B cell (primary cell): ENCODE data around the gene CAPZB. TPM values are rescaled to one million over a fixed set of nuclear protein-coding genes. Genes with fewer than 3 reads are reported as not detected.

Experiments used
- ATAC-seq: fragments of 200-7000 bp; cut with Tn5 transposase; one replicate; pipeline ENCODE4 v1.10.0; 2021; ENCODE audit warnings: low read depth, mild to moderate bottlenecking, moderate number of reproducible peaks, moderate library complexity
- CTCF ChIA-PET: fragments of 350-600 bp; sonication (Branson Sonifier 250); formaldehyde crosslinking; loops from one replicate; lab custom pipeline; 2021; ENCODE audit warnings: antibody characterized with exemption, inconsistent platforms; lab: Charles Lee
- POLR2A ChIA-PET: fragments of 350-600 bp; sonication (Branson Sonifier 250); formaldehyde crosslinking; loops from one replicate; lab custom pipeline; 2021; ENCODE audit warnings: antibody characterized with exemption; lab: Charles Lee
- DNase-seq: peaks from one replicate; pipeline ENCODE4 v3.0.0; 2013
- H2AFZ ChIP-seq: 2 replicates; pipeline ENCODE4 v1.6.1; 2012; ENCODE audit warnings: mild to moderate bottlenecking, low read depth, low read length; ENCODE audit not compliant: insufficient read depth, poor library complexity, severe bottlenecking
- H3K27ac ChIP-seq, 2 donors: 1 replicate in 1 of 2; 2 replicates in 1 of 2; pipeline ENCODE4 v1.5.1; 2012 to 2013; ENCODE audit warnings: low read length in 2 of 2, mild to moderate bottlenecking in 2 of 2, moderate library complexity in 1 of 2
- H3K27me3 ChIP-seq, 4 experiments: fragments of 200-600 bp in 1 of 4; sonication (generic) in 1 of 4; replicated peaks in 1 of 4; 1 replicate in 2 of 4; 2 replicates in 2 of 4; pipeline versions ENCODE4 v1.6.1 to v1.7.0; 2013 to 2016; ENCODE audit warnings: low read length in 3 of 4, mild to moderate bottlenecking in 2 of 4, mixed read lengths in 1 of 4, moderate library complexity in 1 of 4; ENCODE audit not compliant: insufficient read depth in 4 of 4, control insufficient read depth in 3 of 4; ENCODE audit errors: control extremely low read depth in 1 of 4
- H3K36me3 ChIP-seq, 2 experiments: replicated peaks in 1 of 2; 1 replicate in 1 of 2; 2 replicates in 1 of 2; pipeline versions ENCODE4 v1.6.1 to v1.7.1; 2013; ENCODE audit warnings: low read length in 1 of 2; ENCODE audit not compliant: insufficient read depth in 2 of 2, control insufficient read depth in 1 of 2; ENCODE audit errors: control extremely low read depth in 1 of 2, extremely low read depth in 1 of 2
- H3K4me1 ChIP-seq, 2 donors: fragments of 200-600 bp in 1 of 2; sonication (generic) in 1 of 2; 1 replicate in 1 of 2; 2 replicates in 1 of 2; pipeline versions ENCODE4 v1.5.1 to v1.6.1; 2013 to 2017; ENCODE audit warnings: low read length in 2 of 2; ENCODE audit not compliant: control insufficient read depth in 2 of 2, insufficient read depth in 2 of 2
- H3K4me2 ChIP-seq: replicated peaks from 2 replicates; pipeline ENCODE3; 2012; ENCODE audit warnings: mild to moderate bottlenecking, low read depth, low read length; ENCODE audit not compliant: poor library complexity, severe bottlenecking
- H3K4me3 ChIP-seq, 5 experiments: fragments of 200-600 bp in 1 of 5; sonication (generic) in 1 of 5; 1 replicate in 3 of 5; 2 replicates in 2 of 5; pipeline versions ENCODE4 v1.5.1 to v1.7.0; 2011 to 2016; ENCODE audit warnings: low read length in 4 of 5, mild to moderate bottlenecking in 4 of 5, low read depth in 2 of 5, control low read depth in 1 of 5, moderate library complexity in 1 of 5; ENCODE audit not compliant: insufficient read depth in 1 of 5; ENCODE audit errors: control extremely low read depth in 1 of 5, extremely low read depth in 1 of 5
- H3K79me2 ChIP-seq: fragments of 200-600 bp; sonication (generic); one replicate; pipeline ENCODE4 v1.6.0; 2016; ENCODE audit warnings: low read length; ENCODE audit not compliant: control insufficient read depth, insufficient read depth
- H3K9ac ChIP-seq: fragments of 200-600 bp; sonication (generic); 2 replicates; pipeline ENCODE4 v1.6.1; 2017; ENCODE audit warnings: mild to moderate bottlenecking, low read length, moderate library complexity
- H3K9me3 ChIP-seq, 3 donors: one replicate each; pipeline versions ENCODE4 v1.6.1 to v1.7.1; 2013; ENCODE audit warnings: low read length in 2 of 3; ENCODE audit not compliant: control insufficient read depth in 2 of 3, insufficient read depth in 1 of 3; ENCODE audit errors: control extremely low read depth in 1 of 3
- H4K20me1 ChIP-seq: 2 replicates; pipeline ENCODE4 v1.6.0; 2012; ENCODE audit warnings: mild to moderate bottlenecking, low read length; ENCODE audit not compliant: insufficient read depth, control insufficient read depth, poor library complexity, severe bottlenecking
- H3K27ac Mint-ChIP-seq: one replicate; pipeline ENCODE4 v1.8.0; 2021; ENCODE audit warnings: mixed read lengths
- H3K27me3 Mint-ChIP-seq: one replicate; pipeline ENCODE4 v1.8.0; 2021; ENCODE audit warnings: mixed read lengths
- H3K4me1 Mint-ChIP-seq: one replicate; pipeline ENCODE4 v1.8.0; 2021; ENCODE audit warnings: mixed read lengths
- H3K4me3 Mint-ChIP-seq: one replicate; pipeline ENCODE4 v1.8.0; 2021; ENCODE audit warnings: mixed read lengths
- H3K9me3 Mint-ChIP-seq: one replicate; pipeline ENCODE4 v1.8.0; 2022; ENCODE audit warnings: mixed read lengths; ENCODE audit not compliant: insufficient read depth
- EZH2 ChIP-seq: IDR thresholded peaks from 2 replicates; pipeline ENCODE4 v1.6.1; 2012; ENCODE audit warnings: borderline replicate concordance, low read depth, mild to moderate bottlenecking, moderate library complexity, low read length; ENCODE audit not compliant: insufficient read depth, poor library complexity, severe bottlenecking
- WGBS: methylation state at CpG from one replicate; pipeline ENCODE4 v1.1.5; 2013; ENCODE audit warnings: missing lambda C conversion rate; ENCODE audit not compliant: insufficient coverage; 5-methylcytosine and 5-hydroxymethylcytosine counted together
- intact Hi-C: fragments of 100-400 bp; cut with micrococcal nuclease; formaldehyde crosslinking; loops from one replicate; pipeline ENCODE4 v1.10.0; 2022
- polyA plus RNA-seq: library from polyadenylated mRNA; depleted of rRNA; stranded (reverse); fragments of >200 nt; gene quantifications from 2 replicates; pipeline ENCODE4 v1.2.3, GENCODE V29; 2012
- total RNA-seq, 2 donors: library from RNA; stranded (reverse); fragments of 120-200 nt in 1 of 2; gene quantifications; 1 replicate in 1 of 2; 2 replicates in 1 of 2; pipeline versions ENCODE4 v1.2.3 to v1.2.4, GENCODE V29; 2013 to 2022
- TF ChIP-seq, protein P1 (sequence below): fragments of 200-600 bp; IDR thresholded peaks from one replicate; pipeline ENCODE4 v1.8.0; 2022; ENCODE audit warnings: antibody characterized with exemption, mild to moderate bottlenecking

Gene CAPZB
- total and polyA plus RNA-seq, 2 donors (not counting 1 experiment from before 2014, with no cell fraction given), result 126 to 193 TPM

DNA sequence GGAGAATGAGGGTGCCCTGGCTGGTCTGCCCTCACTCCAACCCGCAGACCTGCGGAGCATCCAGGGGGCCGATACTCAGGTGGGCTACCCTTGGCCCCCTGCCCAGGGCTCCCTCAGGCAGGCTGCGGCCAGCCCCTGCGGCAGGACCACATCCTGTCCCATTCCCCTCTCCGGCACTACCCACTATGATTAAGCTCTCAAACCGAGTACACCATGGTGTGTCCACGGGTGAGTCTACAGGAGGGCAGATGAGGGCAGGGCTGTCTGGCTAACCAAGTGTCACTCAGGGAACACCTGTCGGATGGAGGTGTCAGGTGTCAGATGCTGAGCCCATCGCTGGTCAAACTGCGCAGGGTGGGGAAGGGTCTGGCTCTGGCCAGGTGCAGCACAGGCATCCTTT lies 126.0 kb downstream of the CAPZB start:
- ChIA-PET POLR2A (interaction anchor here (0.7 kb wide), 1 partner anchor 73 kb away, joined by 4 read pairs; no protein-coding TSS in a partner anchor), CTCF (no interaction called here)
- DNase-seq, result no peak
- Histone ChIP-seq H2AFZ (no peak overlapping the region), H4K20me1 (peaks cover 61% of the 10 kb centered on the region), H3K79me2 (peaks cover 39% of the 10 kb centered on the region), H3K4me2 (no peak overlapping the region), H3K4me3 (no peak overlapping the region), H3K36me3 (peaks cover 2 to 38% of the 10 kb centered on the region in 2 experiments), H3K9ac (no peak overlapping the region), H3K27ac (no peak overlapping the region), H3K27me3 (no peaks in the 10 kb centered on the region), H3K4me1 (no peaks in the 10 kb centered on the region), H3K9me3 (no peaks in the 10 kb centered on the region)
- no peaks in the 10 kb centered on the region for H3K27me3 Mint-ChIP-seq
- WGBS, result 61% methylated on average over 9 of the region's 11 CpGs
- intact Hi-C loops, result no loop called here
- peaks cover 10% of the 10 kb centered on the region for H3K4me1 Mint-ChIP-seq
- H3K9me3 Mint-ChIP-seq, result no peaks in the 10 kb centered on the region
- no peak for TF ChIP-seq EZH2
- TF ChIP-seq, protein P1, sequence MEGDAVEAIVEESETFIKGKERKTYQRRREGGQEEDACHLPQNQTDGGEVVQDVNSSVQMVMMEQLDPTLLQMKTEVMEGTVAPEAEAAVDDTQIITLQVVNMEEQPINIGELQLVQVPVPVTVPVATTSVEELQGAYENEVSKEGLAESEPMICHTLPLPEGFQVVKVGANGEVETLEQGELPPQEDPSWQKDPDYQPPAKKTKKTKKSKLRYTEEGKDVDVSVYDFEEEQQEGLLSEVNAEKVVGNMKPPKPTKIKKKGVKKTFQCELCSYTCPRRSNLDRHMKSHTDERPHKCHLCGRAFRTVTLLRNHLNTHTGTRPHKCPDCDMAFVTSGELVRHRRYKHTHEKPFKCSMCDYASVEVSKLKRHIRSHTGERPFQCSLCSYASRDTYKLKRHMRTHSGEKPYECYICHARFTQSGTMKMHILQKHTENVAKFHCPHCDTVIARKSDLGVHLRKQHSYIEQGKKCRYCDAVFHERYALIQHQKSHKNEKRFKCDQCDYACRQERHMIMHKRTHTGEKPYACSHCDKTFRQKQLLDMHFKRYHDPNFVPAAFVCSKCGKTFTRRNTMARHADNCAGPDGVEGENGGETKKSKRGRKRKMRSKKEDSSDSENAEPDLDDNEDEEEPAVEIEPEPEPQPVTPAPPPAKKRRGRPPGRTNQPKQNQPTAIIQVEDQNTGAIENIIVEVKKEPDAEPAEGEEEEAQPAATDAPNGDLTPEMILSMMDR, result no peak
- no peak for ATAC-seq
- no peak overlapping the region for H3K27ac Mint-ChIP-seq
- no peak overlapping the region for H3K4me3 Mint-ChIP-seq

DNA sequence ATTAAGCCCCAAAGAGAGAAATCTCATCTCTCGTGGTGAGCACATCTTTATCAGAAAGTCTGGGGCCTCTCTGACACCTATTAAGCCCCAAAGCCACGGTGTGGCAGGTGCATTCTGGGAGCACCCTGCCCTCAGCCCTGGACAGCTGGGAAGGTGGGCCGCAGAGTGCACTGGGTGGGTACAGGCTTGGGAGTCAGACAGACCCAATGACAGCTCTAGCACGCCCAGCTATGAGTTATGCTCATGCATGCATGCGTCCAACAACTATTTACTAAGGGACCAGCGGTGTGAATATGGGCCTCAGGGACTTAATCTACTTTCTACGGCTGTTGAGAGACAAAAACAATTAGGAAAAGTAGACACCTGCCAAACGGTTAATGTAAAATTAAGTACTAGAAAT lies 126.6 kb downstream of the CAPZB start:
- Histone ChIP-seq H3K36me3 (peaks cover 2 to 44% of the 10 kb centered on the region in 2 experiments), H3K27ac (no peak overlapping the region), H3K4me1 (no peaks in the 10 kb centered on the region), H3K9me3 (no peaks in the 10 kb centered on the region), H3K9ac (no peak overlapping the region), H3K27me3 (no peaks in the 10 kb centered on the region), H3K4me3 (no peak overlapping the region), H4K20me1 (peaks cover 57% of the 10 kb centered on the region), H3K79me2 (peaks cover 36% of the 10 kb centered on the region), H3K4me2 (no peak overlapping the region), H2AFZ (no peak overlapping the region)
- ChIA-PET CTCF (no interaction called here), POLR2A (interaction anchor here (0.7 kb wide), 1 partner anchor 74 kb away, joined by 4 read pairs; no protein-coding TSS in a partner anchor)
- no peak for DNase-seq
- ATAC-seq, result no peak
- no peaks in the 10 kb centered on the region for H3K27me3 Mint-ChIP-seq
- TF ChIP-seq EZH2, result no peak
- TF ChIP-seq, protein P1, result no peak
- H3K4me1 Mint-ChIP-seq, result peaks cover 9% of the 10 kb centered on the region
- no peaks in the 10 kb centered on the region for H3K9me3 Mint-ChIP-seq
- H3K4me3 Mint-ChIP-seq, result no peak overlapping the region
- intact Hi-C loops, result no loop called here
- H3K27ac Mint-ChIP-seq, result no peak overlapping the region
- 96% methylated on average over 6 of the region's 8 CpGs for WGBS
